NCI-H524 treated with DMSO at 0.1 percent for 48 hours (cell line): ENCODE data around the gene S100A2.
"Not testable (repeated sequence)": the region's sequence is repeated elsewhere in the genome, so short reads cannot be mapped to it uniquely, and the experiment has no call there.

Experiments used
- DNase-seq: peaks from one replicate; lab custom pipeline; 2025; lab: John Stamatoyannopoulos, UW

Gene S100A2

GRCh38 chr1:153563991-153564390 lies 1.7 kb downstream of the S100A2 start:
- no peak for DNase-seq

DNA sequence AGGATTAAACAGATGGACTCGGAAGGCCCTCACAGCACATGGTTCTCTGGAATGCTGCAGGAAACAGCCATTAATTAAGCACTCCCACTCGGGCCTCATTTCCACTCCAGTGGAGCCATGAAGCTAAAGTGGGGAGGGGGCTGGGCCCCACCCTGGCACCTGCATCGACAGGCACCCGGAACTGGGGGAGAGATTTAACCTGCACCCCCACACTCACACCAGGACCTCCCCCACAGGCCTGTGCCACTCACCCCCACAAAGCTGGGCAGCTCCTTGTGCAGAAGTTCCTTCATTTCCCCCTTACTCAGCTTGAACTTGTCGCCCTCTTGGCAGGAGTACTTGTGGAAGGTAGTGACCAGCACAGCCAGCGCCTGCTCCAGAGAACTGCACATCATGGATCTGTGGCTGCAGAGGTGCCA lies 2.2 kb downstream of the S100A2 start:
- DNase-seq: no peak

GRCh38 chr1:153562021-153562420 lies 3.6 kb downstream of the S100A2 start:
- DNase-seq: not testable (repeated sequence)

DNA sequence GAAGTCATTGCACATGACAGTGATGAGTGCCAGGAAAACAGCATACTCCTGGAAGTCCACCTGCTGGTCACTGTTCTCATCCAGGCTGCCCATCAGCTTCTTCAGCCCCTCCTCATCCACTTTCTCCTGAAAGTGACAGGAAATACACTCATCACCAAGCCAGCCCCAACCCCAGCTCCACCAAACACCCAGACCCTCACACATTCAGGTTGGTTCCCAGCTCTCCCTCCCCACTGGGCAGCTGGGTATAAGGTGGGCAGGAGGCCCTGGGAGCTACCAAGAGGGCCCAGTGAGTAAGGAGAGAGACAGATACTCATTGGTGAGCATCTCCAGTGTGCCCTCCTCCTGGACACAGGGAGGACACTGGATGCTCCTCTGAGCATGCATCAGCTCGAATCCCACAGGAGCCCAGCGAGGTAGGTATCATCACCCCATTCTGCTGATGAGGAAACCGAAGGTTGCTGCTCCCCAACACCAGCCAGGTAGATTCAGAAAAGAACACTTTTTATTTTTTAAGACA lies 4.1 kb downstream of the S100A2 start:
- DNase-seq: no peak

- no peak for DNase-seq
Measured at GRCh38 chr1:153560771-153561465, 4.7 kb downstream of the S100A2 start.

GRCh38 chr1:153560241-153560640 lies 5.4 kb downstream of the S100A2 start:
- no peak for DNase-seq

DNA sequence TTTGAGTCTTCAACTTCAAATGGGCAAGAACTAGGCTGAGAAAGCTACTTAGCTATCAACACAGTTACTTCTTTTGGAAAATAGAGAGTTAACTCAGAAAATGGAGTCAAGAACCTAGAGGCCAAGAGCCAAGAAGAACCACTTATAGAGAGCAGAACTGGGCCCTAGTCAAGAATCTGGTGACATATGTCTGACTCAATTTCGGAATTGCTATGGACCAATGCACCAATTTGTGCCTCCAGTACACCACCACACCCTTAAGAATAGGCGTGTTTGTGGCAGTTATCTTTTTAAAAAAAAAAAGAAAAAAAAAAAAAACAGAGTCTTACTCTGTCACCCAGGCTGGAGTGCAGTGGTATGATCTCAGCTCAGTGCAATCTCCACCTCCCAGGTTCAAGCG lies 7.8 kb downstream of the S100A2 start:
- DNase-seq: no peak

GRCh38 chr1:153556348-153556747 lies 9.3 kb downstream of the S100A2 start:
- no peak for DNase-seq

GRCh38 chr1:153553830-153554541 lies 11.7 kb downstream of the S100A2 start:
- DNase-seq: no peak

DNA sequence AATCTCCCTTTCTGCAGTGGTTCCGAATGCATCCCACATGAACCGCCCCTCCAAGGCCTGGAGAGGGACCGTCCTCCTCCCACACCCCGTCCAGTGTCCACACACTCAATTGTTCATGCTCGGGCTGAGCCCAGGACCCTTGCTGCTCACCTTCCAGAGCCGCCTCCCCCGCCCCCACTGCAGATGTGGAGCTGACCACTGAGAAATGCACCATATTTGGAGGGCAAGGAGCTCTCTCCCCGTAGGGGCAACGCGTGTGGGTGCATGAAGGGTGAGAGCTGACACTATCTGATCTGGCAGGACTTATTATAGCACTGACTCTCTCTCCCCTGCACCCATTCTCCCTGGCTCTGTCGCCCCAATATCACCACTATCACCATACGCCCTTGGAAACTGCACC lies 12.5 kb downstream of the S100A2 start:
- DNase-seq: no peak

GRCh38 chr1:153552335-153552734 lies 13.3 kb downstream of the S100A2 start:
- no peak for DNase-seq

DNA sequence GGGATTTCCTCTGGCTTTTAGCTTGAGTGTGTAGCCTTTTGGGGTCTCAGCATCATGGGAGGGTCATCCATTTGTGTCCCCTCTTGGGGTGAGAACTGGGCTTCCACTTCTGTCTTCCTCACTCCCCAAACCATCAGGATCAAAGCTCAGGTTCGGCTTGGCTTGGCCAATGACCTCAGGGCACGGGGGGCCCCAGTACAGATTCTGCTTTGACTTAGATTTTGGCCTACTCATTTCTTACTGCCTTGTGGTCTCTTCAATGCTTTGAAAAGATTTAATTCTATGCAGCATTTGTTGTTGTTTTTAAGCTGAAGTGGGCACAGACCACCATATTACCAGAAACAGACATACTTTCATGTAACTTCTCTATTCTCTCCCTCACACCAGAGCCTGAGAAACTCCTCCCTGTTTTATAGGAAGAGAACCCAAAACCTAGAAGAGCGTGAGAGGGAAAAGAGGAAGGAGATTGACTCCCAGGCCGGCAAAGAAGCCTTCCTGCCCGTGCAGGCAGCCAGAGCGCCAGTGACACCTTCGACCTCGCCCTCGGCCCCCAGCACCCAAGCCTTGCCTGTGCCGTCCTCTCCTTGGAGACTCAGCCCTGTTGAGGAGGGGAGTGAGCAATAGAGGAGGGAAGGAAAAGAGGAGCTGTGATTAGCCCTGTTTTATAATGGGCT lies 14.7 kb downstream of the S100A2 start:
- no peak for DNase-seq

- DNase-seq: no peak
Measured at GRCh38 chr1:153550398-153550758, 15.3 kb downstream of the S100A2 start.

- DNase-seq: no peak
Measured at GRCh38 chr1:153549741-153550397, 15.8 kb downstream of the S100A2 start.

- DNase-seq: no peak
Measured at GRCh38 chr1:153548722-153549688, 16.6 kb downstream of the S100A2 start, which contains the start of gene S100A3. TSS of gene S100A3 (minus strand) at chr1:153549258. CDS start at chr1:153548485, 773 bp downstream.

- DNase-seq: no peak
Measured at GRCh38 chr1:153547560-153548551, 17.8 kb downstream of the S100A2 start.

- DNase-seq: no peak
Measured at GRCh38 chr1:153546796-153547559, 18.7 kb downstream of the S100A2 start.

DNA sequence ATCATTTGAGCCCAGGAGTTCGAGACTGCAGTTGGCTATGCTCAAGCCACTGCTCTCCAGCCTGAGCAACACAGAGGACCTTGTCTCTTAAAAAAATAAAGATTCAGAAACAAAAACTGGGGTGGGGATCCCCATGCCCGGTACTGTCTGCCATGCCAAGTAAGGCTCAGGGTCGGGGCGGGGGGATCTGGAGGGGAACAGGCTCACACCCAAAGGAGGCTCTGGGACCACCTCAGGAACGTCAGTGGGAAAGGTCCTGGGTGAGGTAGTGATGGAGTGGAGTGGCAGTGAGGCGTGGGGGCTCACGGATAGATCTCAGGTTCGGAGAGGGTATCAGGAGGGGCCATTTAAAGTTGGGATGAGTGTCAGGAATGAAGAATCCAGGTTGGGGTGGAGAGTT lies 19.3 kb downstream of the S100A2 start:
- no peak for DNase-seq
